Heart right ventricle (tissue), 16 donors: ENCODE results near the gene SEC23A. TPM values are rescaled to one million over a fixed set of nuclear protein-coding genes. Genes with fewer than 3 reads are reported as not detected.
"Not testable (repeated sequence)": the region's sequence is repeated elsewhere in the genome, so short reads cannot be mapped to it uniquely, and the experiment has no call there.

Experiments
- ATAC-seq, 8 donors: fragments of 200-7000 bp; cut with Tn5 transposase; one replicate each; pipeline ENCODE4 v1.9.1; 2020; ENCODE audit warnings: mild to moderate bottlenecking in 8 of 8, moderate library complexity in 8 of 8, moderate number of reproducible peaks in 1 of 8
- DNase-seq, 2 donors: peaks; one replicate each; pipeline ENCODE4 v3.0.0-alpha.2; 2020
- H3K27ac ChIP-seq, 10 donors: fragments of 200-600 bp; sonication (generic) in 2 of 10; one replicate each; pipeline versions ENCODE4 v1.5.0 to v1.8.0; 2020 to 2022; ENCODE audit warnings: mild to moderate bottlenecking in 3 of 10
- H3K27me3 ChIP-seq, 7 donors: fragments of 200-600 bp; one replicate each; pipeline ENCODE4 v1.8.0; 2021 to 2022; ENCODE audit warnings: mild to moderate bottlenecking in 2 of 7
- H3K36me3 ChIP-seq, 9 donors: fragments of 200-600 bp; sonication (generic) in 1 of 9; one replicate each; pipeline versions ENCODE4 v1.5.0 to v1.8.0; 2020 to 2022; ENCODE audit warnings: mild to moderate bottlenecking in 2 of 9
- H3K4me1 ChIP-seq, 9 donors: fragments of 200-600 bp; sonication (generic) in 1 of 9; one replicate each; pipeline versions ENCODE4 v1.5.0 to v1.8.0; 2020 to 2022; ENCODE audit warnings: mild to moderate bottlenecking in 4 of 9
- H3K4me3 ChIP-seq, 10 donors: fragments of 200-600 bp; sonication (generic) in 2 of 10; one replicate each; pipeline versions ENCODE4 v1.5.0 to v1.8.0; 2020 to 2022; ENCODE audit warnings: mild to moderate bottlenecking in 7 of 10, moderate library complexity in 2 of 10
- H3K9me3 ChIP-seq, 11 donors: fragments of 200-600 bp in 10 of 11; sonication (generic) in 2 of 11; one replicate each; pipeline versions ENCODE4 v1.5.0 to v1.8.0; 2013 to 2022; ENCODE audit warnings: mild to moderate bottlenecking in 2 of 11, control low read depth in 1 of 11, moderate library complexity in 1 of 11
- WGBS, 2 donors: extraction: QIAGEN DNeasy Blood & Tissue Kit; methylation state at CpG; one replicate each; pipeline ENCODE4 v1.1.7; 2013; ENCODE audit warnings: inconsistent platforms in 1 of 2; 5-methylcytosine and 5-hydroxymethylcytosine counted together
- intact Hi-C, 10 donors: fragments of 100-400 bp; cut with DNase I; formaldehyde crosslinking; loops; one replicate each; pipeline versions ENCODE4 v1.11.1 to v1.14.2; 2022
- polyA plus RNA-seq, 2 donors: library from polyadenylated mRNA; stranded (reverse); fragments of 200-250 nt; gene quantifications; one replicate each; pipeline ENCODE4 v1.2.3, GENCODE V29; 2013
- total RNA-seq, 10 donors: library from RNA; stranded (reverse); fragmentation: NEBNext Ultra II Directional in 3 of 10; extraction: Animal tissue kit (Norgen Biotek cat#: 25700) in 3 of 10; gene quantifications; one replicate each; pipeline versions ENCODE4 v1.2.1 to v1.2.4, GENCODE V29; 2021 to 2023
- TF ChIP-seq, protein P1 (sequence below), 9 donors: fragments of 200-600 bp; sonication (generic) in 2 of 9; IDR thresholded peaks; one replicate each; pipeline versions ENCODE4 v1.5.0 to v1.8.0; 2021 to 2022; ENCODE audit warnings: antibody characterized with exemption in 9 of 9, mild to moderate bottlenecking in 5 of 9, moderate library complexity in 1 of 9
- donor health status: Arrhythmogenic right ventricular cardiomyopathy.
- donor health status: ischemic (EF 13 %, LVEDD 7.1; RV severe dilation, severe dysfunction).
- donor health status: healthy with polysubstance abuse.
- donor health status: DM: no; HTN: yes; CAD: no.
- donor health status: DM: no; HTN: no; CAD: no.
- donor health status: ischemic (EF 25% LVEDD 6.9; RV normal size, moderate dysfunction).
- donor health status: ischemic (EF 25% LVEDD 5.7; RV mildly dilated, moderate dysfunction).
- donor health status: healthy.
- donor health status: DM: yes; HTN: yes; CAD: no.
- donor health status: Ischemic cardiomyopathy.
- donor health status: ischemic (EF 35%, LVEDD 5.7; RV mildly dilated, moderate dysfunction).
- donor health status: nonischemic (EF 11% LVEDD 7.7; RV severe dilation, severe dysfunction).
- donor health status: DM: yes; HTN: yes; CAD: no.
- donor health status: PGD.
- donor health status: ischemic (EF 29% LVEDD 5.4; RV normal size, mild dysfunction).
- donor health status: nonischemic (EF 23%, LVEDD 6.1; RV moderate dilation, normal function).

SEC23A gene
- total and polyA plus RNA-seq, 12 donors = 12.1 to 113 (median 80.6) TPM

DNA sequence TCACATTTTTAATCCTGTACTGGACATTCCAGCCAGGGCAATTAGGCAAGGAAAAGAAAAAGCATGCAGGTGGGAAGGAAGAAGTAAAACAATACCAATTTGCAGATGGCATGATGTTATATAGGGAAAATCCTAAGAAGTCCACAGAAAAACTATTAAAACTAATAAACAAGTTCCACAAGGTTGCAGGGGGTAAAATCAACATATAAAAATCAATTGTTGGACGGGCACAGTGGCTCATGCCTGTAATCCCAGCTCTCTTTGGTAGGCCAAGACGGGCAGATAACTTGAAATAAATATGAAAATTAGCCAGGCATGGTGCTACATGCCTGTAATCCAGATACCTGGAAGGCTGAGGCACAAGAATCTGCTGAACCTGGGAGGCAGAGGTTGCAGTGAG lies 31.9 kb downstream of the SEC23A start:
- Histone ChIP-seq H3K9me3 (no peaks in the 10 kb centered on the region), H3K4me3 (no peak overlapping the region), H3K27ac (no peak overlapping the region), H3K36me3 (peaks cover 0 to 100% (median 68%) of the 10 kb centered on the region in 9 donors), H3K4me1 (no peaks in the 10 kb centered on the region), H3K27me3 (no peaks in the 10 kb centered on the region)
- TF ChIP-seq, protein P1, sequence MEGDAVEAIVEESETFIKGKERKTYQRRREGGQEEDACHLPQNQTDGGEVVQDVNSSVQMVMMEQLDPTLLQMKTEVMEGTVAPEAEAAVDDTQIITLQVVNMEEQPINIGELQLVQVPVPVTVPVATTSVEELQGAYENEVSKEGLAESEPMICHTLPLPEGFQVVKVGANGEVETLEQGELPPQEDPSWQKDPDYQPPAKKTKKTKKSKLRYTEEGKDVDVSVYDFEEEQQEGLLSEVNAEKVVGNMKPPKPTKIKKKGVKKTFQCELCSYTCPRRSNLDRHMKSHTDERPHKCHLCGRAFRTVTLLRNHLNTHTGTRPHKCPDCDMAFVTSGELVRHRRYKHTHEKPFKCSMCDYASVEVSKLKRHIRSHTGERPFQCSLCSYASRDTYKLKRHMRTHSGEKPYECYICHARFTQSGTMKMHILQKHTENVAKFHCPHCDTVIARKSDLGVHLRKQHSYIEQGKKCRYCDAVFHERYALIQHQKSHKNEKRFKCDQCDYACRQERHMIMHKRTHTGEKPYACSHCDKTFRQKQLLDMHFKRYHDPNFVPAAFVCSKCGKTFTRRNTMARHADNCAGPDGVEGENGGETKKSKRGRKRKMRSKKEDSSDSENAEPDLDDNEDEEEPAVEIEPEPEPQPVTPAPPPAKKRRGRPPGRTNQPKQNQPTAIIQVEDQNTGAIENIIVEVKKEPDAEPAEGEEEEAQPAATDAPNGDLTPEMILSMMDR (IDR thresholded peaks at IDR 0.05) = no peak
- DNase-seq = no peak
- intact Hi-C loops = no loop called here
- no peak for ATAC-seq
- WGBS, 2 donors = 93 to 98% methylated on average over 2 of the region's 2 CpGs

DNA sequence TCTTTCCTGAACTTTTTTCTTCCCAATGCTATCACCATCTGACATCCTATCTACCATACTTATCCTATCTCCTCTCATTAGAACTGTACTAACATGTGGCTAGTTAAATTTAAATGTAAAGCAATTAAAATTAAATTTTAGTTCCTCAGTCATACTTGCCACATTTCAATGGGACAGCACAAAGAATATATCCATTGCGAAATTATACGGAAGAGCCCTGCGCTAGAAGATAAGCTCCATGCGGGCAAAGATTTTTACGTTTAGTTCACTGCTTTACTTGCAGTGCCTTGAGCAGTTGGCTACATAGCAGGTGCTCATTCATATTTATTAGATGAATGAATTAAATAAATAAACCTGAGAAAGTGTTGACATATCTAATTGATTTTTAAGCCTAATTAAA lies 33.1 kb downstream of the SEC23A start:
- no peak overlapping the region for H3K4me3 ChIP-seq
- no peaks in the 10 kb centered on the region for H3K27me3 ChIP-seq
- TF ChIP-seq, protein P1 (IDR thresholded peaks at IDR 0.05) = no peak
- no peaks in the 10 kb centered on the region for H3K9me3 ChIP-seq
- ATAC-seq (no peak), DNase-seq (no peak)
- peaks cover 0 to 100% (median 62%) of the 10 kb centered on the region in 9 donors for H3K36me3 ChIP-seq
- intact Hi-C loops = no loop called here
- H3K27ac ChIP-seq = no peak overlapping the region
- no peaks in the 10 kb centered on the region for H3K4me1 ChIP-seq
- 97 to 99% methylated on average over 5 of the region's 5 CpGs for WGBS, 2 donors

DNA sequence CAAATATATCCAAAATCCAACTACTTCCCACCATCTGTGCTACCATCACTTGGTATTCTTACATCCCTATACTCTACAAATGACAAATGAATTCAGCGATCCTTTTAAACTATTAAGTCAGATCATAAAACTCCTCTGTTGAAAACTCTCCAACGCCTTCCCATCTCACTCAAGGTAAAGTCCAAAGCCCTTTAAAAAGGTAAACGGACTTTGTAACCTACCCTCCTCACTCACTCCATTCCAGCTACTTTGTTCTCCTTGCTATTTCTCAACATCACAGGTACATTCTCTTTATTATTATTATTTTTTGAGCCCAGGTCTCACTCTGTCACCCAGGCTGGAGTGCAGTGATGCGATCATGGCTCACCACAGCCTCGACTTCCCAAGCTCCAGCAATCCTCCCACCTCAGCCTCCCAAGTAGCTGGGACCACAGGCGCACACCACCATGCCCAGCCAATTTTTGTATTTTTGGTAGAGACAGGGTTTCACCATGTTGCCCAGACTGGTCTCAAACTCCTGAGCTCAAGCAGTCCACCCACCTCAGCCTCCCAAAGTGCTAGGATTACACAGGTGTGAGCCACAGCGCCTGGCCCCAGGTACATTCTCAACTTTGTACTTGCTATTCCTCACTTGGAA lies 33.7 kb downstream of the SEC23A start:
- ATAC-seq, H3K4me3 ChIP-seq, intact Hi-C loops, H3K27me3 ChIP-seq, H3K9me3 ChIP-seq, DNase-seq, H3K4me1 ChIP-seq, H3K27ac ChIP-seq: not testable (repeated sequence)
- 98 to 99% methylated on average over 7 of the region's 7 CpGs for WGBS, 2 donors
- H3K36me3 ChIP-seq = peaks cover 0 to 100% (median 63%) of the 10 kb centered on the region in 9 donors

DNA sequence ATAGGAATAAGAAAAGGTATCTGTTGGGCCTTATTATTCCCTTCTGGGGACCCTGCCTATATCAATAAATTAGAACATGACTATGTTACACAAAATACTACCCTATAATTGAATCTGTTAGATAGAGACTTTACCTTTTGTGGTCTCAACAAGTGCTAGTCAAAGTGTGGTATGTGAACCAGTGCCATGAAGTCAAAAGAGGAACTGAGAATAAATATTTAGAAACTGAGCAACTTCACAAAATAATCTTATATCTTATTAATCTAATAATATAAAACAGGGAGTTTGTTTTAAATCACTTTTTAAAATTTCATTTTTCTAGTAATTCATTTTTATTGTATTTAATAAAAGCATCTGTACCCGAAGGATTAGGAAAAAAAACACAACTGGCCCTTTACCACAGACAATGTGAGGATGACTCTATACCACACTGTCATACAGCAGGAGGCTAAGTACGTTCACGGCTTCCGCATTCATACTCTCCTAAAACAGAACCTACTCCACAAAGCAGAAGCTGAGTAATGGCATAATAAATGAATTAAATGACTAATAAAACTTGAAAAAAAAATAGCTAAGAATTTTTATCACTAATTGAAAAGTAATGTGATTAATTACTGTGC lies 42.1 kb downstream of the SEC23A start:
- TF ChIP-seq, protein P1 (IDR thresholded peaks at IDR 0.05) = no peak
- Histone ChIP-seq H3K9me3 (peaks cover 0 to 26% (median 12%) of the 10 kb centered on the region in 11 donors), H3K27ac (no peak overlapping the region), H3K4me1 (peaks cover 0 to 4% (median 0%) of the 10 kb centered on the region in 9 donors), H3K27me3 (no peaks in the 10 kb centered on the region), H3K4me3 (no peak overlapping the region), H3K36me3 (peaks cover 0 to 100% (median 77%) of the 10 kb centered on the region in 9 donors)
- DNase-seq (no peak), ATAC-seq (no peak)
- intact Hi-C loops = no loop called here
- 95 to 99% methylated on average over 4 of the region's 4 CpGs for WGBS, 2 donors
